ENCODE results near the gene SMIM15. TPM values are rescaled to one million over a fixed set of nuclear protein-coding genes. Genes with fewer than 3 reads are reported as not detected.
"Not testable (repeated sequence)": the region's sequence is repeated elsewhere in the genome, so short reads cannot be mapped to it uniquely, and the experiment has no call there.

Gene SMIM15
- total RNA-seq (ENCODE audit: low replicate concordance): 41.5 and 43.9 TPM in 2 replicates

- DNase-seq (ENCODE audit: low read depth): peak; percentile 84
- peak; percentile 12 for TF ChIP-seq CTCF (IDR thresholded peaks at IDR 0.05; ENCODE audit: insufficient read depth, low read length)
- peak within 1 kb of the TSS; percentile 86 for H3K4me3 ChIP-seq (ENCODE audit: low read depth, low read length)
These were observed at the start of gene SMIM15 for GRCh38 chr5:61162010-61162831. SMIM15 (minus strand) TSS chr5:61162468; CDS start chr5:61160171, 2,297 bp downstream.

GRCh38 chr5:61207884-61208283, 45.6 kb upstream of the SMIM15 start:
- no peak for DNase-seq (ENCODE audit: low read depth)
- H3K4me3 ChIP-seq (ENCODE audit: low read depth, low read length): no peak overlapping the region
- TF ChIP-seq CTCF (IDR thresholded peaks at IDR 0.05; ENCODE audit: insufficient read depth, low read length): no peak

- no peak for TF ChIP-seq CTCF (IDR thresholded peaks at IDR 0.05; ENCODE audit: insufficient read depth, low read length)
These were observed 42.7 kb upstream of the SMIM15 start for GRCh38 chr5:61205013-61205412.

GRCh38 chr5:61202213-61202612, 39.9 kb upstream of the SMIM15 start:
- H3K4me3 ChIP-seq (ENCODE audit: low read depth, low read length): no peak overlapping the region
- no peak for TF ChIP-seq CTCF (IDR thresholded peaks at IDR 0.05; ENCODE audit: insufficient read depth, low read length)
- DNase-seq (ENCODE audit: low read depth): no peak

More at GRCh38 chr5:61205013-61205412, 42.7 kb upstream of the SMIM15 start:
- H3K4me3 ChIP-seq (ENCODE audit: low read depth, low read length): no peak overlapping the region
- no peak for DNase-seq (ENCODE audit: low read depth)

GRCh38 chr5:61200582-61201155, 38.4 kb upstream of the SMIM15 start:
- no peak overlapping the region for H3K4me3 ChIP-seq (ENCODE audit: low read depth, low read length)
- DNase-seq (ENCODE audit: low read depth): no peak

GRCh38 chr5:61198606-61199005, 36.3 kb upstream of the SMIM15 start:
- TF ChIP-seq CTCF (IDR thresholded peaks at IDR 0.05; ENCODE audit: insufficient read depth, low read length): no peak
- DNase-seq (ENCODE audit: low read depth): no peak
- H3K4me3 ChIP-seq (ENCODE audit: low read depth, low read length): no peak overlapping the region

More at GRCh38 chr5:61200582-61201155, 38.4 kb upstream of the SMIM15 start:
- no peak for TF ChIP-seq CTCF (IDR thresholded peaks at IDR 0.05; ENCODE audit: insufficient read depth, low read length)

- DNase-seq (ENCODE audit: low read depth): not testable (repeated sequence)
These were observed 25.6 kb upstream of the SMIM15 start for GRCh38 chr5:61187826-61188225.

GRCh38 chr5:61187352-61187751, 25.1 kb upstream of the SMIM15 start:
- not testable (repeated sequence) for H3K4me3 ChIP-seq (ENCODE audit: low read depth, low read length); DNase-seq (ENCODE audit: low read depth)

More at GRCh38 chr5:61187826-61188225, 25.6 kb upstream of the SMIM15 start:
- not testable (repeated sequence) for H3K4me3 ChIP-seq (ENCODE audit: low read depth, low read length)
